Measurements from ENCODE around the gene MAN2B1.
A peak's percentile ranks its signal among the peaks of the same experiment; 100 is the strongest.

DNA sequence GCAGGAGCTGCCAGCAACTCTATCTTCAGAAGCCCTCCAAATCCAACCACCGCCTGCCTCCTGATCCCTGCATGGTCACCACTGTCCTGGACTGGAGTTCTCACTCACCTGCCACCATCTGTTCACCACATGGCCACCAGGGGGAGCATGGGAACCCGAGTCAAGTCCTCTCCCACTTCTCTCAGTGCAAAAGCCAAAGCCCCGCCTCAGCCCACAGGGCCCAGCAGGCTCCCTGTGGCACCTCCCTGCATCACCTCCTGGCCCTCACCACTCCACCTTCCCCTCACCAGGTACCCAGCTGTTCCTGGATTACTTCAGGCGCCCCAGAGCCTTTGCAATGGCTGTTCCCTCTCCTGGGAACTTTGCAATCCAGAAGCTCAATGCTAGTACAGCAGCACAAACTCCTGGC lies 9.8 kb upstream of the MAN2B1 start:
- TF ChIP-seq, protein P1, sequence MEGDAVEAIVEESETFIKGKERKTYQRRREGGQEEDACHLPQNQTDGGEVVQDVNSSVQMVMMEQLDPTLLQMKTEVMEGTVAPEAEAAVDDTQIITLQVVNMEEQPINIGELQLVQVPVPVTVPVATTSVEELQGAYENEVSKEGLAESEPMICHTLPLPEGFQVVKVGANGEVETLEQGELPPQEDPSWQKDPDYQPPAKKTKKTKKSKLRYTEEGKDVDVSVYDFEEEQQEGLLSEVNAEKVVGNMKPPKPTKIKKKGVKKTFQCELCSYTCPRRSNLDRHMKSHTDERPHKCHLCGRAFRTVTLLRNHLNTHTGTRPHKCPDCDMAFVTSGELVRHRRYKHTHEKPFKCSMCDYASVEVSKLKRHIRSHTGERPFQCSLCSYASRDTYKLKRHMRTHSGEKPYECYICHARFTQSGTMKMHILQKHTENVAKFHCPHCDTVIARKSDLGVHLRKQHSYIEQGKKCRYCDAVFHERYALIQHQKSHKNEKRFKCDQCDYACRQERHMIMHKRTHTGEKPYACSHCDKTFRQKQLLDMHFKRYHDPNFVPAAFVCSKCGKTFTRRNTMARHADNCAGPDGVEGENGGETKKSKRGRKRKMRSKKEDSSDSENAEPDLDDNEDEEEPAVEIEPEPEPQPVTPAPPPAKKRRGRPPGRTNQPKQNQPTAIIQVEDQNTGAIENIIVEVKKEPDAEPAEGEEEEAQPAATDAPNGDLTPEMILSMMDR (IDR thresholded peaks at IDR 0.05), result peak; percentile 67 to 85 (median 80)
- no peak for TF ChIP-seq POLR2A (IDR thresholded peaks at IDR 0.05)
